Epidermal melanocyte (primary cell): ENCODE measurements around the gene HNRNPU.

Source experiments
- DNase-seq: peaks from one replicate; pipeline ENCODE4 v3.0.0; 2011; ENCODE audit warnings: low spot score; ENCODE audit not compliant: insufficient read length

Gene HNRNPU

DNA sequence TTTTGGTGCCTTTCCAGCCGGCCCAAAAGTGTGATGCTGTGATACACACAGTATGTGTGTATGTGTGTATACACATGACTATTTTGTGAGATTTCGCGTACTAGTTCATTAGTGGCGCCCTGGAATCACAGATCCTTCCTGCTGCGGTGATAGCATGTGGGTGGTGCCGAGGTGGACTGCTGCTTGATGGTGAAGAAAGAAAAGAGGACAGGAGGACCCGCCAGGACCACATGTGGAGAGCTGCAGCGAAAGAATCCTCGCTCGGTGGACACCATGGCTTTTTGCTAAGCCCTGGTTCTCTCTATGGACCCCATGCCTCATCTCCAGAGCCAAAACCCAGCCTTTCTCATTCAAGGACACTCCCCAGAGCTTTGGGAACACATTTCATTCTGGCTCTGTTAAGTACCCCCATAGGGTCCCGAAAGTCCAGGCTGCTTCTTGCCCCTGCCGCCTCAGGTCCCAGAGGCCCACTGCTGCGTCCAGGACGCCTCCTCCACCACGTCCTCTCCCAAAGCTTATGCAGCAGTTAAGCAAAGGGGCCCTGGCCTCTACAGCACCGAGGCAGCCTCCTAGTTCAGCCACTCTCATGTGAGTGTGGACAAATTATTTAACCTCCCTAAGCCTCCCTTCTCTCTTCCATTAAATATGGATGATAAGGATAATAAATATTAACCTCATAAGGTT is 61.6 kb downstream of the HNRNPU start:
- DNase-seq, result no peak

DNA sequence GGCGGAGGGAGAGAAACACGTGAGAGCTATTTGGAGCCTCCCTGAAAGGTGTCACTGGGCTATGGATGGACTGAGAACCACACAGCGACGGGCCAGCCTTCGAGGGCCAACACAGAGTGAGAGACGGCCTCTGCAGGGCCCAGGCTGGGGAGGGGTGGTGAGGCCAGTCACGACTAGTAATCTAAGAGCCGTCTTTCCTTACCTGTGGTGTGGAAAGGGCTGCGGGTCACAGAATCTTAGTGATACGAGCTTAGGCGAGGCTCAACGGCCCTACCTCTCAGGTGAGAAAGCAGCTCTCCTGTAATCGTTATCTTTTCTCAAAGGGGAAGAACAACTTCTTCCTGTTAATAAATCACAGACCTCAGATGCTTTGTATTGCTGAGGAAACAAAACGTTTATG is 62.3 kb downstream of the HNRNPU start:
- no peak for DNase-seq

GRCh38 chr1:244801246-244801645 is 63.1 kb downstream of the HNRNPU start:
- no peak for DNase-seq

DNA sequence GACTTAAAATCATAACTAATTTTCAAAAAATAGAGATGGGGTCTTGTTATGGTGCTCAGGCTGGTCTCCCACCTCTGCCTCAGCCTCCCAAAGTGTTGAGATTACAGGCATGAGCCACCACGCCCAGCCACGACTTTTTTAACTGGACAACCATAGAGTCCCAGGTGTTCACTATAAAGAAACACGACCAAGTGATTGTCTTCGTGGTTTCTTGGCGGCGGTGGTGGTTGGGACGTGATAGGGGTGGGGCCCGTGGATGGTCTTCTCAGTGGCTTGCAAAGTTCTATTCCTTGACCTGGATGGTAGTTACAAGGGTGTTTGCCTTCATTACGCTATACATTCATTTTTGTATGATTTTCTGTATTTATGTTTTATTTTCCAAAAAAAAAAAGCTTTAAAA is 63.5 kb downstream of the HNRNPU start:
- no peak for DNase-seq
